B cell (primary cell): ENCODE measurements around the gene TWIST2. TPM values are rescaled to one million over a fixed set of nuclear protein-coding genes. Genes with fewer than 3 reads are reported as not detected.

ENCODE experiments used
- ATAC-seq: fragments of 200-7000 bp; cut with Tn5 transposase; one replicate; pipeline ENCODE4 v1.10.0; 2021; ENCODE audit warnings: low read depth, mild to moderate bottlenecking, moderate number of reproducible peaks, moderate library complexity
- CTCF ChIA-PET: fragments of 350-600 bp; sonication (Branson Sonifier 250); formaldehyde crosslinking; loops from one replicate; lab custom pipeline; 2021; ENCODE audit warnings: antibody characterized with exemption, inconsistent platforms; lab: Charles Lee
- POLR2A ChIA-PET: fragments of 350-600 bp; sonication (Branson Sonifier 250); formaldehyde crosslinking; loops from one replicate; lab custom pipeline; 2021; ENCODE audit warnings: antibody characterized with exemption; lab: Charles Lee
- DNase-seq: peaks from one replicate; pipeline ENCODE4 v3.0.0; 2013
- H2AFZ ChIP-seq: 2 replicates; pipeline ENCODE4 v1.6.1; 2012; ENCODE audit warnings: mild to moderate bottlenecking, low read depth, low read length; ENCODE audit not compliant: insufficient read depth, poor library complexity, severe bottlenecking
- H3K27ac ChIP-seq, 2 donors: 1 replicate in 1 of 2; 2 replicates in 1 of 2; pipeline ENCODE4 v1.5.1; 2012 to 2013; ENCODE audit warnings: low read length in 2 of 2, mild to moderate bottlenecking in 2 of 2, moderate library complexity in 1 of 2
- H3K27me3 ChIP-seq, 4 experiments: fragments of 200-600 bp in 1 of 4; sonication (generic) in 1 of 4; replicated peaks in 1 of 4; 1 replicate in 2 of 4; 2 replicates in 2 of 4; pipeline versions ENCODE4 v1.6.1 to v1.7.0; 2013 to 2016; ENCODE audit warnings: low read length in 3 of 4, mild to moderate bottlenecking in 2 of 4, mixed read lengths in 1 of 4, moderate library complexity in 1 of 4; ENCODE audit not compliant: insufficient read depth in 4 of 4, control insufficient read depth in 3 of 4; ENCODE audit errors: control extremely low read depth in 1 of 4
- H3K36me3 ChIP-seq, 2 experiments: replicated peaks in 1 of 2; 1 replicate in 1 of 2; 2 replicates in 1 of 2; pipeline versions ENCODE4 v1.6.1 to v1.7.1; 2013; ENCODE audit warnings: low read length in 1 of 2; ENCODE audit not compliant: insufficient read depth in 2 of 2, control insufficient read depth in 1 of 2; ENCODE audit errors: control extremely low read depth in 1 of 2, extremely low read depth in 1 of 2
- H3K4me1 ChIP-seq, 2 donors: fragments of 200-600 bp in 1 of 2; sonication (generic) in 1 of 2; 1 replicate in 1 of 2; 2 replicates in 1 of 2; pipeline versions ENCODE4 v1.5.1 to v1.6.1; 2013 to 2017; ENCODE audit warnings: low read length in 2 of 2; ENCODE audit not compliant: control insufficient read depth in 2 of 2, insufficient read depth in 2 of 2
- H3K4me2 ChIP-seq: replicated peaks from 2 replicates; pipeline ENCODE3; 2012; ENCODE audit warnings: mild to moderate bottlenecking, low read depth, low read length; ENCODE audit not compliant: poor library complexity, severe bottlenecking
- H3K4me3 ChIP-seq, 5 experiments: fragments of 200-600 bp in 1 of 5; sonication (generic) in 1 of 5; 1 replicate in 3 of 5; 2 replicates in 2 of 5; pipeline versions ENCODE4 v1.5.1 to v1.7.0; 2011 to 2016; ENCODE audit warnings: low read length in 4 of 5, mild to moderate bottlenecking in 4 of 5, low read depth in 2 of 5, control low read depth in 1 of 5, moderate library complexity in 1 of 5; ENCODE audit not compliant: insufficient read depth in 1 of 5; ENCODE audit errors: control extremely low read depth in 1 of 5, extremely low read depth in 1 of 5
- H3K79me2 ChIP-seq: fragments of 200-600 bp; sonication (generic); one replicate; pipeline ENCODE4 v1.6.0; 2016; ENCODE audit warnings: low read length; ENCODE audit not compliant: control insufficient read depth, insufficient read depth
- H3K9ac ChIP-seq: fragments of 200-600 bp; sonication (generic); 2 replicates; pipeline ENCODE4 v1.6.1; 2017; ENCODE audit warnings: mild to moderate bottlenecking, low read length, moderate library complexity
- H3K9me3 ChIP-seq, 3 donors: one replicate each; pipeline versions ENCODE4 v1.6.1 to v1.7.1; 2013; ENCODE audit warnings: low read length in 2 of 3; ENCODE audit not compliant: control insufficient read depth in 2 of 3, insufficient read depth in 1 of 3; ENCODE audit errors: control extremely low read depth in 1 of 3
- H4K20me1 ChIP-seq: 2 replicates; pipeline ENCODE4 v1.6.0; 2012; ENCODE audit warnings: mild to moderate bottlenecking, low read length; ENCODE audit not compliant: insufficient read depth, control insufficient read depth, poor library complexity, severe bottlenecking
- H3K27ac Mint-ChIP-seq: one replicate; pipeline ENCODE4 v1.8.0; 2021; ENCODE audit warnings: mixed read lengths
- H3K27me3 Mint-ChIP-seq: one replicate; pipeline ENCODE4 v1.8.0; 2021; ENCODE audit warnings: mixed read lengths
- H3K4me1 Mint-ChIP-seq: one replicate; pipeline ENCODE4 v1.8.0; 2021; ENCODE audit warnings: mixed read lengths
- H3K4me3 Mint-ChIP-seq: one replicate; pipeline ENCODE4 v1.8.0; 2021; ENCODE audit warnings: mixed read lengths
- H3K9me3 Mint-ChIP-seq: one replicate; pipeline ENCODE4 v1.8.0; 2022; ENCODE audit warnings: mixed read lengths; ENCODE audit not compliant: insufficient read depth
- EZH2 ChIP-seq: IDR thresholded peaks from 2 replicates; pipeline ENCODE4 v1.6.1; 2012; ENCODE audit warnings: borderline replicate concordance, low read depth, mild to moderate bottlenecking, moderate library complexity, low read length; ENCODE audit not compliant: insufficient read depth, poor library complexity, severe bottlenecking
- WGBS: methylation state at CpG from one replicate; pipeline ENCODE4 v1.1.5; 2013; ENCODE audit warnings: missing lambda C conversion rate; ENCODE audit not compliant: insufficient coverage; 5-methylcytosine and 5-hydroxymethylcytosine counted together
- intact Hi-C: fragments of 100-400 bp; cut with micrococcal nuclease; formaldehyde crosslinking; loops from one replicate; pipeline ENCODE4 v1.10.0; 2022
- polyA plus RNA-seq: library from polyadenylated mRNA; depleted of rRNA; stranded (reverse); fragments of >200 nt; gene quantifications from 2 replicates; pipeline ENCODE4 v1.2.3, GENCODE V29; 2012
- total RNA-seq, 2 donors: library from RNA; stranded (reverse); fragments of 120-200 nt in 1 of 2; gene quantifications; 1 replicate in 1 of 2; 2 replicates in 1 of 2; pipeline versions ENCODE4 v1.2.3 to v1.2.4, GENCODE V29; 2013 to 2022
- TF ChIP-seq, protein P1 (sequence below): fragments of 200-600 bp; IDR thresholded peaks from one replicate; pipeline ENCODE4 v1.8.0; 2022; ENCODE audit warnings: antibody characterized with exemption, mild to moderate bottlenecking

The TWIST2 gene
- total and polyA plus RNA-seq, 2 donors (not counting 1 experiment from before 2014, with no cell fraction given) = 0.07 TPM; not detected in 1

DNA sequence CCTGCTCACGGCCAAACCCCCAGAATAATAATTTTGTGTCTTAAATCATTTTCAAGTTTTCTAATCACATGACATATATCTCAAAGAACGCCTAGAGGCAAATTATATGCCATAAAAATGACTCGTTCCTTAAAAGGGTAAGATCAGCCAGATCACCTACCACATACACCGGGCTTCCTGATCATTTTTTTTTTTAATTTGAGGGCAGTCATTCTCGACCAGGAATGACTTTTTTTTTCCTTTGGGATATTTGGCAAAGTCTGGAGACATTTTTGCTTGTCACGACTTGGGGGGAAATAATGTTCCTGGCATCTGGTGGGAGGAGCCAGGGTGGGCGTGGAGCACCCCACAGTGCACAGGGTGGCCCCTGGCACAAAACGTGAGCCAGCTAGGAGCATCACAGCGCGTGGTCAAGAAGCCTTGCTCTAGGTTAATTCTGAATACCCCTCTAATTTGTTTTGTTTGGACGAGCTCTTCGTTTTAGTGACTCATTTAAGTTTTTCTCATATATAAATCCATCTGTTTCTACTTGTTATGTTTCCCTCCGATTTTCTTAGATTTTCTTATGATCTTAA, 94.9 kb downstream of the TWIST2 start:
- 63% methylated on average over 10 of the region's 13 CpGs for WGBS
- DNase-seq = no peak
- Histone ChIP-seq H3K36me3 (no peaks in the 10 kb centered on the region), H3K27me3 (no peaks in the 10 kb centered on the region), H2AFZ (no peak overlapping the region), H3K27ac (no peak overlapping the region), H3K4me3 (no peak overlapping the region), H3K79me2 (no peaks in the 10 kb centered on the region), H3K4me2 (no peak overlapping the region), H4K20me1 (no peaks in the 10 kb centered on the region), H3K9me3 (peaks cover 0 to 25% (median 0%) of the 10 kb centered on the region in 3 donors), H3K4me1 (no peaks in the 10 kb centered on the region), H3K9ac (no peak overlapping the region)
- TF ChIP-seq, protein P1, sequence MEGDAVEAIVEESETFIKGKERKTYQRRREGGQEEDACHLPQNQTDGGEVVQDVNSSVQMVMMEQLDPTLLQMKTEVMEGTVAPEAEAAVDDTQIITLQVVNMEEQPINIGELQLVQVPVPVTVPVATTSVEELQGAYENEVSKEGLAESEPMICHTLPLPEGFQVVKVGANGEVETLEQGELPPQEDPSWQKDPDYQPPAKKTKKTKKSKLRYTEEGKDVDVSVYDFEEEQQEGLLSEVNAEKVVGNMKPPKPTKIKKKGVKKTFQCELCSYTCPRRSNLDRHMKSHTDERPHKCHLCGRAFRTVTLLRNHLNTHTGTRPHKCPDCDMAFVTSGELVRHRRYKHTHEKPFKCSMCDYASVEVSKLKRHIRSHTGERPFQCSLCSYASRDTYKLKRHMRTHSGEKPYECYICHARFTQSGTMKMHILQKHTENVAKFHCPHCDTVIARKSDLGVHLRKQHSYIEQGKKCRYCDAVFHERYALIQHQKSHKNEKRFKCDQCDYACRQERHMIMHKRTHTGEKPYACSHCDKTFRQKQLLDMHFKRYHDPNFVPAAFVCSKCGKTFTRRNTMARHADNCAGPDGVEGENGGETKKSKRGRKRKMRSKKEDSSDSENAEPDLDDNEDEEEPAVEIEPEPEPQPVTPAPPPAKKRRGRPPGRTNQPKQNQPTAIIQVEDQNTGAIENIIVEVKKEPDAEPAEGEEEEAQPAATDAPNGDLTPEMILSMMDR = no peak
- TF ChIP-seq EZH2 = no peak
- POLR2A ChIA-PET = no interaction called here
- intact Hi-C loops = no loop called here
- ATAC-seq = no peak
- no peaks in the 10 kb centered on the region for H3K9me3 Mint-ChIP-seq
- no peaks in the 10 kb centered on the region for H3K4me1 Mint-ChIP-seq
- H3K27ac Mint-ChIP-seq = no peak overlapping the region
- peaks cover 12% of the 10 kb centered on the region for H3K27me3 Mint-ChIP-seq
- no peak overlapping the region for H3K4me3 Mint-ChIP-seq
- CTCF ChIA-PET = no interaction called here

DNA sequence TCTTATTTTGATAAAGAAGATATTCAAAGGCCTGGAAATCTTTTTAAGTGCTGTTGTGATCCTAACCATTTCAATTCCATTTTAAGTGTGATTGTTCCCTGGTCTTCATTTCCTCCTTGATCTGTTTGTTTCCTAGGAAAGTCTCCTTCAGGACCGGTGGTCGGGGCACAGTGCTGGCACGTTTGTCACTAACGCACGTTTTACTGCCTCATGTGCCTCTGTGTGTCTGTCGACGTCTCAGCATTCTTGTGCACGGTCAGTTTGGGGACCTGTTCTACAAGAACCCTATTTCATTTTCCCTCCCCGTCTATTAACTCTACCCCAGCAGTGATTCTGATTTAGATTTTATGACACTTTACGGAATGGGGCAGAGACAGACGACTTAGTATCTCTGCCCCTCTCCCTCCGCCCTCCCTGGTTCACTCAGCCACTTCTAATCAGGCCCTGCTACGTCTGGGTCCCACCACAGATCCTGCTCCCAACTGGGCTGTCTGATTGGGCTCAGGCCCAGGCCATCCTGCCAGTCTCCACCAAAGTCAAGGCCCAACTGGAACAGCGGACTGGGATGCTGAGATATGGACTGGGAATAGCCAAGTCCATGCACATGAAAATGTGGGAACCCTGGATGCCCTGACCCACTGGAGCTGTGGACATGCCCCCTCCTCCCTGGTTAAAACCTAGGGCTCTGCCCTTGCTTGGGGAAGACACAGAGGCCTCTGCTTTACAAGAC, 95.6 kb downstream of the TWIST2 start:
- Histone ChIP-seq H2AFZ (no peak overlapping the region), H3K36me3 (no peaks in the 10 kb centered on the region), H4K20me1 (no peaks in the 10 kb centered on the region), H3K79me2 (no peaks in the 10 kb centered on the region), H3K27ac (no peak overlapping the region), H3K9ac (no peak overlapping the region), H3K4me3 (no peak overlapping the region), H3K9me3 (peaks cover 0 to 21% (median 0%) of the 10 kb centered on the region in 3 donors), H3K27me3 (no peaks in the 10 kb centered on the region), H3K4me2 (no peak overlapping the region), H3K4me1 (no peaks in the 10 kb centered on the region)
- ATAC-seq (no peak), DNase-seq (no peak)
- CTCF ChIA-PET = no interaction called here
- Mint-ChIP-seq H3K27ac (no peak overlapping the region), H3K9me3 (no peaks in the 10 kb centered on the region), H3K4me1 (no peaks in the 10 kb centered on the region), H3K27me3 (peaks cover 12% of the 10 kb centered on the region), H3K4me3 (no peak overlapping the region)
- intact Hi-C loops = no loop called here
- TF ChIP-seq, protein P1 = no peak
- no peak for TF ChIP-seq EZH2
- WGBS = 78% methylated on average over 14 of the region's 14 CpGs
- POLR2A ChIA-PET = no interaction called here
